ENCODE data around the gene PTOV1. TPM values are rescaled to one million over a fixed set of nuclear protein-coding genes. Genes with fewer than 3 reads are reported as not detected.

PTOV1 gene
- total RNA-seq, 2 experiments from 2014 or later = 105 to 124 TPM

DNA sequence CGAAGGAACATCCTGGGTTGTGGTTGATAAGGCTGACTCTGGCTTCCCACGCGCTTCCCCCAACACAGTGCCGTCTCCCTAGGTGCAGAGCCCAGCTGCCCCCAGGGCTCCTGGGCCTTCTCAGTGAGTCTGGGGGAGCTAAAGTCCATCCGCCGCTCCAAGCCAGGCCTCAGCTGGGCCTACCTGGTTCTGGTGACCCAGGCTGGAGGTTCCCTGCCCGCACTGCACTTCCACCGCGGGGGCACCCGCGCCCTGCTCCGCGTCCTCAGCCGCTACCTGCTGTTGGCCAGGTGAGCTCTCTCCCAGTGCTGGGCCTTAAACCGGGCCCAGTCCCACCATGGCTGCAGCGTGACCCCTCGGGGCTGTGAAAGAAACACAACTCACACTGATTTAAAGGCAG lies 30.2 kb downstream of the PTOV1 start:
- no peaks in the 10 kb centered on the region for H3K9me2 ChIP-seq (ENCODE audit: insufficient read depth, low read length)
- CTCF ChIA-PET (ENCODE audit: unreplicated experiment) = no interaction called here
- peaks cover 26% of the 10 kb centered on the region for H3K36me3 ChIP-seq (ENCODE audit: insufficient read depth, low read length)
- no peaks in the 10 kb centered on the region for H3K79me2 ChIP-seq (ENCODE audit: insufficient read depth, low read depth, low read length)
- no peak overlapping the region for H3K27ac ChIP-seq (ENCODE audit: low read depth, low read length, poor library complexity, severe bottlenecking)
- no peaks in the 10 kb centered on the region for H4K20me1 ChIP-seq (ENCODE audit: insufficient read depth, low read length)
- peaks cover 16% of the 10 kb centered on the region for H3K4me1 ChIP-seq (ENCODE audit: insufficient read depth, low read length, poor library complexity, severe bottlenecking)
- intact Hi-C loops (cut with micrococcal nuclease; ENCODE audit: unreplicated experiment) = no loop called here
- H3K4me2 ChIP-seq (ENCODE audit: low read length) = no peak overlapping the region
- no peak for TF ChIP-seq EZH2phosphoT487 (IDR thresholded peaks at IDR 0.05; ENCODE audit: borderline replicate concordance, low read depth, low read length)
- TF ChIP-seq, protein P1, sequence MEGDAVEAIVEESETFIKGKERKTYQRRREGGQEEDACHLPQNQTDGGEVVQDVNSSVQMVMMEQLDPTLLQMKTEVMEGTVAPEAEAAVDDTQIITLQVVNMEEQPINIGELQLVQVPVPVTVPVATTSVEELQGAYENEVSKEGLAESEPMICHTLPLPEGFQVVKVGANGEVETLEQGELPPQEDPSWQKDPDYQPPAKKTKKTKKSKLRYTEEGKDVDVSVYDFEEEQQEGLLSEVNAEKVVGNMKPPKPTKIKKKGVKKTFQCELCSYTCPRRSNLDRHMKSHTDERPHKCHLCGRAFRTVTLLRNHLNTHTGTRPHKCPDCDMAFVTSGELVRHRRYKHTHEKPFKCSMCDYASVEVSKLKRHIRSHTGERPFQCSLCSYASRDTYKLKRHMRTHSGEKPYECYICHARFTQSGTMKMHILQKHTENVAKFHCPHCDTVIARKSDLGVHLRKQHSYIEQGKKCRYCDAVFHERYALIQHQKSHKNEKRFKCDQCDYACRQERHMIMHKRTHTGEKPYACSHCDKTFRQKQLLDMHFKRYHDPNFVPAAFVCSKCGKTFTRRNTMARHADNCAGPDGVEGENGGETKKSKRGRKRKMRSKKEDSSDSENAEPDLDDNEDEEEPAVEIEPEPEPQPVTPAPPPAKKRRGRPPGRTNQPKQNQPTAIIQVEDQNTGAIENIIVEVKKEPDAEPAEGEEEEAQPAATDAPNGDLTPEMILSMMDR (conservative IDR thresholded peaks at IDR 0.05; ENCODE audit: low read length) = no peak
- BruUV-seq (replicated peaks) = no TSS peak
- no peaks in the 10 kb centered on the region for H3K9me3 ChIP-seq (ENCODE audit: low read length)
- H3K4me3 ChIP-seq (ENCODE audit: low read depth, low read length, poor library complexity, severe bottlenecking) = no peak overlapping the region
- no peak overlapping the region for H2AFZ ChIP-seq (ENCODE audit: low read length)
- no peak for DNase-seq (ENCODE audit: low spot score)
- POLR2A ChIA-PET = no interaction called here

GRCh38 chr19:49881672-49882394 lies 30.9 kb downstream of the PTOV1 start:
- CTCF ChIA-PET (ENCODE audit: unreplicated experiment) = no interaction called here

DNA sequence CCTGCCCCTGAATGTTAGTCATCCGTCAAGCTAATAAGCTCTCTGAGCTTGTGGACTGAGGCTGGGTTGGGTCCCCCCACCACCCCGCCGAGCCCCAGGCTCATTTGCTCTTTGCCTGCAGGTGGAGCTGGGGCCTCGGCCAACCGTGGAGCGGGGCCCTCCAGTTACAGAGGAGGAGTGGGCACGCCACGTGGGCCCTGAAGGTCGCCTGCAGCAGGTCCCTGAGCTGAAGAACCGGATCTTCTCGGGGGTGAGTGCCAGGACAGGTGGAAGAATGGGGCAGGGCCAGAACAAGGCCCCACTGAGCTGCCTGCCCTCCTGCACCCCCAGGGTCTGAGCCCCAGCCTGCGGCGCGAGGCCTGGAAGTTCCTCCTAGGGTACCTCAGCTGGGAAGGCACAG lies 31.7 kb downstream of the PTOV1 start:
- TF ChIP-seq EZH2phosphoT487 (IDR thresholded peaks at IDR 0.05; ENCODE audit: borderline replicate concordance, low read depth, low read length) = no peak
- TF ChIP-seq, protein P1 (conservative IDR thresholded peaks at IDR 0.05; ENCODE audit: low read length) = no peak

More at GRCh38 chr19:49881672-49882394, 30.9 kb downstream of the PTOV1 start:
- no peak for TF ChIP-seq EZH2phosphoT487 (IDR thresholded peaks at IDR 0.05; ENCODE audit: borderline replicate concordance, low read depth, low read length)
- TF ChIP-seq, protein P1 (conservative IDR thresholded peaks at IDR 0.05; ENCODE audit: low read length) = no peak
- H3K4me3 ChIP-seq (ENCODE audit: low read depth, low read length, poor library complexity, severe bottlenecking) = no peak overlapping the region
- peaks cover 26% of the 10 kb centered on the region for H3K36me3 ChIP-seq (ENCODE audit: insufficient read depth, low read length)
- H3K4me2 ChIP-seq (ENCODE audit: low read length) = no peak overlapping the region
- H3K79me2 ChIP-seq (ENCODE audit: insufficient read depth, low read depth, low read length) = no peaks in the 10 kb centered on the region
- no peak overlapping the region for H3K27ac ChIP-seq (ENCODE audit: low read depth, low read length, poor library complexity, severe bottlenecking)
- H2AFZ ChIP-seq (ENCODE audit: low read length) = no peak overlapping the region
- no peaks in the 10 kb centered on the region for H4K20me1 ChIP-seq (ENCODE audit: insufficient read depth, low read length)
- no peak for DNase-seq (ENCODE audit: low spot score)
- intact Hi-C loops (cut with micrococcal nuclease; ENCODE audit: unreplicated experiment) = no loop called here
- no TSS peak for BruUV-seq (replicated peaks)
- H3K9me2 ChIP-seq (ENCODE audit: insufficient read depth, low read length) = no peaks in the 10 kb centered on the region
- H3K4me1 ChIP-seq (ENCODE audit: insufficient read depth, low read length, poor library complexity, severe bottlenecking) = peaks cover 16% of the 10 kb centered on the region
- POLR2A ChIA-PET = no interaction called here
- no peaks in the 10 kb centered on the region for H3K9me3 ChIP-seq (ENCODE audit: low read length)

More for the DNA sequence above, 31.7 kb downstream of the PTOV1 start:
- no peak overlapping the region for H3K27ac ChIP-seq (ENCODE audit: low read depth, low read length, poor library complexity, severe bottlenecking)
- H3K36me3 ChIP-seq (ENCODE audit: insufficient read depth, low read length) = peaks cover 26% of the 10 kb centered on the region
- no TSS peak for BruUV-seq (replicated peaks)
- H4K20me1 ChIP-seq (ENCODE audit: insufficient read depth, low read length) = no peaks in the 10 kb centered on the region
- ChIA-PET CTCF (ENCODE audit: unreplicated experiment) (no interaction called here), POLR2A (no interaction called here)
- no peak overlapping the region for H2AFZ ChIP-seq (ENCODE audit: low read length)
- no peak overlapping the region for H3K4me3 ChIP-seq (ENCODE audit: low read depth, low read length, poor library complexity, severe bottlenecking)
- no peaks in the 10 kb centered on the region for H3K9me3 ChIP-seq (ENCODE audit: low read length)
- H3K4me1 ChIP-seq (ENCODE audit: insufficient read depth, low read length, poor library complexity, severe bottlenecking) = peaks cover 16% of the 10 kb centered on the region
- H3K4me2 ChIP-seq (ENCODE audit: low read length) = no peak overlapping the region
- H3K9me2 ChIP-seq (ENCODE audit: insufficient read depth, low read length) = no peaks in the 10 kb centered on the region
- intact Hi-C loops (cut with micrococcal nuclease; ENCODE audit: unreplicated experiment) = no loop called here
- no peak for DNase-seq (ENCODE audit: low spot score)
- no peaks in the 10 kb centered on the region for H3K79me2 ChIP-seq (ENCODE audit: insufficient read depth, low read depth, low read length)
